UCSD-AML1 (cell line): ENCODE measurements around the gene NCKAP5.

Experiments used
- DNase-seq: peaks from one replicate; lab custom pipeline; 2025; ENCODE audit not compliant: unreplicated experiment; lab: John Stamatoyannopoulos, UW

NCKAP5 gene

GRCh38 chr2:132910432-132910831, 657.8 kb downstream of the NCKAP5 start:
- DNase-seq: no peak

DNA sequence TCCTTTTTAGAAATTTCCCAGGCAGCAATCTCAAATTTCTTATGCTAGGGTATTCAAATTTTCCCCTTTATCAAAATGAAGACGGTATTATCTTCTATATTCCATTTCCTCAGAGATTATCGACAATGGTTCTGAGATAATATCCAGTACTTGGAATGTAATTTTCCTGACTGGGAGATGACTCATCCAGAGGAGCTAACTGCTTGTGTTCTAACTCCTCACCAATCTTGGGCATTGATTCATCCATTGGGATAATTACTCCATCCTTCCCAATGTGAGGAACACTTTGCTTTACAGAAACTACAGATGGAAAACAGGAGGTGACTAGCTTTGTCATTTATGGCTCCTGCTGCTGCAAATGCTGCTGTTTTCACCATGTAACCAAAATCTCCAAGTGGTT, 658.8 kb downstream of the NCKAP5 start:
- DNase-seq: no peak

GRCh38 chr2:132904142-132904842, 664.0 kb downstream of the NCKAP5 start:
- no peak for DNase-seq

GRCh38 chr2:132902626-132903025, 665.6 kb downstream of the NCKAP5 start:
- DNase-seq: no peak

GRCh38 chr2:132901661-132902060, 666.6 kb downstream of the NCKAP5 start:
- DNase-seq: no peak

DNA sequence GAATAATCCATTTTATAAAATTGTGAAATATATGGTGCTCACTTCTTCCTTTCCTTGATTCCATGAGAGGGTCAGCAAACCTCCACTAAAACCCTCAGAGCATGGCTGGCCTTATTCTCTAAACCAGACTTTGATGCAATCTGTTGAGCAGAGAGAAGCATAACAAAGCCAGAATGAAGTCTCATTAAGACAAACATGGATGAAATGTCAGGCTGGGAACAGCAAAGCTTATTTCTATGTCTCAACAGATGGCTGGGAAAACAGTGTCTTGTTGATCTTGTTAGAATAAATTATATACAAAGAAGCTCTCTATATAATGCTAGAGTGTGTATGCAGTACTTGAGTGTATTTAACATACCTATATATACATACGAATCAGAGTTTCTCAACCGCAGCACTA, 671.2 kb downstream of the NCKAP5 start:
- DNase-seq: no peak

- no peak for DNase-seq
Measured at GRCh38 chr2:132896073-132896472, 672.2 kb downstream of the NCKAP5 start.

GRCh38 chr2:132891498-132891897, 676.8 kb downstream of the NCKAP5 start:
- DNase-seq: no peak

- DNase-seq: no peak
Measured at GRCh38 chr2:132886574-132886973, 681.7 kb downstream of the NCKAP5 start.

GRCh38 chr2:132884705-132885104, 683.6 kb downstream of the NCKAP5 start:
- no peak for DNase-seq

- DNase-seq: no peak
Measured at GRCh38 chr2:132884292-132884691, 684.0 kb downstream of the NCKAP5 start.

DNA sequence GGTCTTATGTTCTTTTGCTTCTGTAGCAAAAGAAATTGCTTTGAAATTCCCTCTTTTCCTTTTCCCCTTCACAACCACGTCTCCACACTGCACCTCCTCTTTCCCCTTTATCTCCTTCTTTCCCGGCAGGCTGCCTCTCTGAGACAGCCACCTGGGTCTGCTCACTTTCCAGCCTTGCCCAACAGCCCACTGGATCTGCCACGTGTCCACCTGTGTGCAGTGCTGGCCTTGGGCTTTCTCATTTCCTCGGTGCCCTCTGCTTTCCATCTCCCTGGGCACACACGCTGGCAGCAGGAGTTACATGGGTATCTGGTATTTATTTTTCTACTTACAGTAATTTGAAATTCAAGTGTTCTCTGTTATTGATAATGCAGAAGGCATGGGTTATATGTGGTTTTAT, 684.8 kb downstream of the NCKAP5 start:
- DNase-seq: no peak

- DNase-seq: no peak
Measured at GRCh38 chr2:132881546-132881945, 686.7 kb downstream of the NCKAP5 start.

DNA sequence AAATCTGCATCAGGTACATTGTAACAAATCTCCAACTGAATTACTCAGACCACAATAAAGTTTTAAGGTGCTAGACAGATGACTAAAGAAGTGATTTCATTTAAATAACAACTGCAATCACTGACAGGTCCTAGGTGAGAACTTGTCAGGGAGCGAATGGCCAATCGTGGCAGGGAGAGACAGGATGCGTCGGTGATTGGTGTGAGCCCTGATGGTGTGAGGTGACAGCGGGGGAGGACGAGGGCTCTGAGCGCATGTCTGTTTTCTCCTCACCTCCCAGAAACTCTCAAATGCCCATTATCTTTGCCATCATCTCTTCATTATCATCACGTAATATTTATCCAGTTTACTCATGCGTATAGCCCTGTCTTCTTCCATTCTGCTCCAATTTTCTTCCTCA, 690.3 kb downstream of the NCKAP5 start:
- no peak for DNase-seq

DNA sequence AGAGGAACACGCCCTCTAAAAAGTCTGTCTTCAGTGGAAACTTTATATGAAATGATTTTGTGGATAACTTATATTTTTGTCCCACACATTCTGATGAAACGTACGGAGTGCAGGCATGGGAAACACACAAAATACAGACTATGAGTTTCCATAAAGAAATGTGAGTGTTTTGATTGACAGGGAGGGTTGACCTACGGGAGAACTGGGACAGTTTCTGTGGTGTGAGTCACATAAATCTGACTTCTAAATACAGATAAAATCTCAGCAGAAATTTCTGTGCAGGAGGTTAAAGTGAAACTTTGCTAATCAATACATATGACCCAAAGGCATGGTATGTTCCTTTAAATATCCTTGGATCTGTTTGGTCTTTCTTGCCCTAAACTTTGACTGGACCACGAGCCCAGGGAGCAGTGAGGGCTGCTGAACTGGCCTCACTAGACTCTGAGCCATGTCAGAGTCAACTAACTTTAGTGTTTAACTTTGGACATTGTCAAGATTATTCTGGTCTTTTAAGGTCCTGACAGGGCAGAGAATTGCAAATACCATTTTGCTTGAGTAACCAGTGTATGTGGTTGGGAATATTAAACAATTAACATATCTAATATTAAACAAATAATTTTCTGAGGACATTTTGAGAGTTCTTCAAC, 691.4 kb downstream of the NCKAP5 start:
- no peak for DNase-seq

- no peak for DNase-seq
Measured at GRCh38 chr2:132875193-132875592, 693.1 kb downstream of the NCKAP5 start.

DNA sequence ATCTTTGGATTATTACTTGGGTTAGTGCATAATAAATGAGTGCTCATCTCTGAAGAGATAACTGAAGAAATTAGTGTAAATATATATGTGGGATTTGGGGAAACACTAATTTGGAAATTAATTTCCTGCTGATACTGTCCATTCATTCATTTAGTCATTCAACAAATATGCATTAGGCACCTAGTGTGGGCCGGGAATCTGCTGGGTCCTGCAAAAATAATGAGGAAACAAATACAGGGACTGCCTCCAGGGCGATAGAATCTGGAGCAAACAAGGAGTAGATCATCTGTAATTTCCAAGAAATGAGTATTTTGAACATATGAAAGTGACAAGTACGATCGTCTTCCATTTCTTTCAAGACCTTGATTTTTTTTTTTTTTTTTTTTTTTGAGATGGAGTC, 694.5 kb downstream of the NCKAP5 start:
- DNase-seq: no peak

- no peak for DNase-seq
Measured at GRCh38 chr2:132871831-132872230, 696.4 kb downstream of the NCKAP5 start.

DNA sequence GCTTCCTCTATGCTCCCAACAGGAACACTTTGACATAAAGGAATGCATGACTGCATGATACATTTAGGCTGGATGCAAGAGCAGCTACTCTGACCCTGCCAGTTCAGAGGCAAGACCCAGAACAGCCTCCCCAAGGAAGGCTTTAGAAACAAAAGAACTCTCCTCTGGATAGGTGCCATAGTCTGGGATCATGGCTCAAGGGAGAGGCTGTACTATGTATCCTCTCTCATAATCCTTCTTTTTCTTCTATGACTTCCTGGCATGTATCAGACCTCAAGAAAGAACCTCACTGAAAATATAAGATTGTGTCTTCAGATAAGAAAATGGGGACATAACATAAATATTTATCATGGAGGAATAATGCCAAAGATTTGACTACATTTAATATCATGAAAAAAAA, 704.3 kb downstream of the NCKAP5 start:
- no peak for DNase-seq

DNA sequence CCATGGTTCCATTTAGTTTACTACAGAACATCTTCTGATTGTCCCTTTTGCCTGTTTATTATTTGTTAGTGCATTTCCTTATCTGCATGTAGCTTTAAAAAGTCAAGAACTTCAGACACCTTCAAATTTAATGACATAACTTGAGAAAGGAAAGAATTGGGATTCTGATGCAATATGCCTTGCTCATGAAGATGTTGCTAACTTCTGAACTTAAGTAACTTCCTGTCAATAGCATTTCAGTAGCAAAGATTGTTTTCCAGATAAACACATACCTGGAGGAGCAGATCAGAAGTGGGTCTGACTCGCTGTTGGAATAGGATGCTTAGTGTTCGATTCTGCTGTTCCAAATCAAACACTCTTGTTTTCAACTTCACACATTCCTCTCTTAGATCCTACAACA, 708.0 kb downstream of the NCKAP5 start:
- no peak for DNase-seq

- no peak for DNase-seq
Measured at GRCh38 chr2:132859590-132859989, 708.7 kb downstream of the NCKAP5 start.

- no peak for DNase-seq
Measured at GRCh38 chr2:132857319-132857718, 710.9 kb downstream of the NCKAP5 start.

GRCh38 chr2:132850688-132851087, 717.6 kb downstream of the NCKAP5 start:
- no peak for DNase-seq
